OCI-LY3 (cell line): ENCODE results near the gene HIVEP2.
A peak's percentile ranks its signal among the peaks of the same experiment; 100 is the strongest.

Experiments used
- H2AFZ ChIP-seq: fragments of 200-600, 300-600 bp; shearing (Covaris generic); 2 replicates; pipeline ENCODE4 v1.6.0; 2014; ENCODE audit warnings: antibody characterized with exemption, low read depth, low read length
- H3K27ac ChIP-seq: fragments of 200-600, 300-600 bp; sonication (generic); 2 replicates; pipeline ENCODE4 v1.5.1; 2014; ENCODE audit warnings: mild to moderate bottlenecking, low read length, moderate library complexity, mixed read lengths
- H3K27me3 ChIP-seq: fragments of 200-600, 300-600 bp; sonication (generic); 2 replicates; pipeline ENCODE4 v1.6.1; 2014; ENCODE audit warnings: low read depth, low read length, mixed read lengths
- H3K36me3 ChIP-seq: fragments of 200-600, 300-600 bp; sonication (generic); replicated peaks from 2 replicates; pipeline ENCODE3; 2014; ENCODE audit warnings: low read depth, low read length, mixed read lengths
- H3K4me1 ChIP-seq: fragments of 300-600, 200-600 bp; sonication (generic); 2 replicates; pipeline ENCODE4 v1.6.1; 2014; ENCODE audit warnings: low read length, mixed read lengths
- H3K4me2 ChIP-seq: fragments of 200-600, 300-600 bp; sonication (generic); 2 replicates; pipeline ENCODE4 v1.6.1; 2014; ENCODE audit warnings: low read length, mixed read lengths
- H3K4me3 ChIP-seq: fragments of 300-600, 200-600 bp; sonication (generic); 2 replicates; pipeline ENCODE4 v1.5.1; 2014; ENCODE audit warnings: antibody characterized with exemption, mild to moderate bottlenecking, low read length, moderate library complexity
- H3K79me2 ChIP-seq: fragments of 300-600, 200-600 bp; shearing (Covaris generic); 2 replicates; pipeline ENCODE4 v1.6.1; 2014; ENCODE audit warnings: mild to moderate bottlenecking, low read length, mixed read lengths
- H3K9ac ChIP-seq: fragments of 300-600, 200-600 bp; shearing (Covaris generic); 2 replicates; pipeline ENCODE4 v1.6.0; 2014; ENCODE audit warnings: mild to moderate bottlenecking, low read length, moderate library complexity
- H3K9me3 ChIP-seq: fragments of 200-600, 300-600 bp; shearing (Covaris generic); 2 replicates; pipeline ENCODE4 v1.6.1; 2014; ENCODE audit warnings: low read length, mixed read lengths; ENCODE audit not compliant: insufficient read depth
- H4K20me1 ChIP-seq: fragments of 200-600, 300-600 bp; sonication (generic); 2 replicates; pipeline ENCODE4 v1.6.1; 2016; ENCODE audit warnings: low read length, mixed read lengths; ENCODE audit not compliant: insufficient read depth
- EZH2phosphoT487 ChIP-seq: fragments of 200-600 bp; shearing (Covaris generic); IDR thresholded peaks from 2 replicates; pipeline ENCODE4 v1.6.1; 2018; ENCODE audit warnings: antibody characterized with exemption, mixed run types, low read depth
- TF ChIP-seq, protein P1 (sequence below): fragments of 200-600, 300-600 bp; sonication (generic); IDR thresholded peaks from 2 replicates; pipeline ENCODE4 v1.5.1; 2014; ENCODE audit warnings: antibody characterized with exemption, low read length, low read depth

HIVEP2 gene

DNA sequence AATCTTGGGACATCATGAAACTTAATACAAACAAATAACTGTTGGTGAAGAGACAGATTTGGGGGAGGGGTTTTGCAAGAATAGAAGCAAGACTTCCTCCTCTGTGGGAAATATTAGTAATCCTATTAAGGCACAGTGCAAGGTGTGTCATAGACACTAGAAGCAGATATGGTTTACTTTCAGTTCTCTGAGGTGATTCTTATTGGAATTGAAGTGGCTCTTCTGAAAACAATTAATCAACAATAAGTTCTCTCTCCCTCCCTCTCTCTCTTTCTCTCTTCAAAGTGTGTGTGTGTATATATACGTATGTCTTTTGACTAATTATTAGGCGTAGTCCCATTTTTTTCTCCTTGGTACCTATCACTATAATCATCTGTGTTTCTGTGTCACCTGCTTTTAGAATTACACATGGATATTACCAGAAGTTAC is 99.8 kb downstream of the HIVEP2 start:
- Histone ChIP-seq H3K9ac (no peak overlapping the region), H3K4me3 (peak overlapping the region; percentile 34), H3K9me3 (no peaks in the 10 kb centered on the region), H2AFZ (no peak overlapping the region), H3K36me3 (no peaks in the 10 kb centered on the region), H3K4me2 (peak overlapping the region; percentile 66), H3K4me1 (peaks cover 54% of the 10 kb centered on the region), H3K79me2 (0 out of 2 replicates have a peak, but pooled peaks cover 6% of the 10 kb centered on the region), H3K27me3 (no peaks in the 10 kb centered on the region), H3K27ac (no peak overlapping the region), H4K20me1 (peaks cover 43% of the 10 kb centered on the region)
- TF ChIP-seq, protein P1, sequence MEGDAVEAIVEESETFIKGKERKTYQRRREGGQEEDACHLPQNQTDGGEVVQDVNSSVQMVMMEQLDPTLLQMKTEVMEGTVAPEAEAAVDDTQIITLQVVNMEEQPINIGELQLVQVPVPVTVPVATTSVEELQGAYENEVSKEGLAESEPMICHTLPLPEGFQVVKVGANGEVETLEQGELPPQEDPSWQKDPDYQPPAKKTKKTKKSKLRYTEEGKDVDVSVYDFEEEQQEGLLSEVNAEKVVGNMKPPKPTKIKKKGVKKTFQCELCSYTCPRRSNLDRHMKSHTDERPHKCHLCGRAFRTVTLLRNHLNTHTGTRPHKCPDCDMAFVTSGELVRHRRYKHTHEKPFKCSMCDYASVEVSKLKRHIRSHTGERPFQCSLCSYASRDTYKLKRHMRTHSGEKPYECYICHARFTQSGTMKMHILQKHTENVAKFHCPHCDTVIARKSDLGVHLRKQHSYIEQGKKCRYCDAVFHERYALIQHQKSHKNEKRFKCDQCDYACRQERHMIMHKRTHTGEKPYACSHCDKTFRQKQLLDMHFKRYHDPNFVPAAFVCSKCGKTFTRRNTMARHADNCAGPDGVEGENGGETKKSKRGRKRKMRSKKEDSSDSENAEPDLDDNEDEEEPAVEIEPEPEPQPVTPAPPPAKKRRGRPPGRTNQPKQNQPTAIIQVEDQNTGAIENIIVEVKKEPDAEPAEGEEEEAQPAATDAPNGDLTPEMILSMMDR, result no peak
- TF ChIP-seq EZH2phosphoT487, result no peak

DNA sequence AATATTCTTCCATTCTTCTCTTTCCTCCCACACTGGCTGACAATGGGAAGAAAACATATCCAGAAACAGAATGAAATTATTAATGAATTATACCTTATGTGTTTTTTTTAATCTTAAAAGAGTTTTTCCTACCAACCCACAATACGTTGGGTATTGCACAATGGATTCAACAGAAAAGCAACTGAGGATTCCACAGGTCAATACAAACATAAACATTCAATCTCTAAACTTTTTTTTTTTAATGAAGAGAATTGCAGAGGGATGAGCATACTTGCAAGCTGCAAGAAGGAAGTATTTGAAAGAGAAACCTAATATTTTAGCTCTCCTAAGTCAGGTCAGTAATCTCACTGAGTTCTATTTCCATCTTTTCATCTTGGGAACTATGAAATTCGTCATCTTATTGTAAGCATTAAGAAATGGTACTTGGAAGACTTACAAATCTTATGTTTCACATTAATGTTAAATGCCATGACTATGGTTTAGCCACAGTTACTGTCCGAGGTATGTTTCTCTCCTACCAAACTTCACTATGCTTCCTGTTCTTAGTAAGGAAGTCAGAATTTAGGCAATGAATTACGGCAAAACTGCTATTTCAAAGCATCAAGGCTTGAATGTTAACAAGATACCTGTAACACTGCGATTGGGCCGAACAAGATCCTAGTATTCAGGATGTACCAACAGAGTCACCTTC is 100.8 kb downstream of the HIVEP2 start:
- Histone ChIP-seq H3K27me3 (no peaks in the 10 kb centered on the region), H3K27ac (no peak overlapping the region), H3K9ac (no peak overlapping the region), H4K20me1 (peaks cover 43% of the 10 kb centered on the region), H3K4me2 (peak overlapping the region; percentile 66; the same call in 1 of the 2 replicates), H3K4me3 (no peak overlapping the region), H3K36me3 (no peaks in the 10 kb centered on the region), H2AFZ (no peak overlapping the region), H3K9me3 (no peaks in the 10 kb centered on the region), H3K79me2 (0 out of 2 replicates have a peak, but pooled peaks cover 6% of the 10 kb centered on the region), H3K4me1 (peaks cover 54% of the 10 kb centered on the region)
- TF ChIP-seq, protein P1, result no peak
- TF ChIP-seq EZH2phosphoT487, result no peak

DNA sequence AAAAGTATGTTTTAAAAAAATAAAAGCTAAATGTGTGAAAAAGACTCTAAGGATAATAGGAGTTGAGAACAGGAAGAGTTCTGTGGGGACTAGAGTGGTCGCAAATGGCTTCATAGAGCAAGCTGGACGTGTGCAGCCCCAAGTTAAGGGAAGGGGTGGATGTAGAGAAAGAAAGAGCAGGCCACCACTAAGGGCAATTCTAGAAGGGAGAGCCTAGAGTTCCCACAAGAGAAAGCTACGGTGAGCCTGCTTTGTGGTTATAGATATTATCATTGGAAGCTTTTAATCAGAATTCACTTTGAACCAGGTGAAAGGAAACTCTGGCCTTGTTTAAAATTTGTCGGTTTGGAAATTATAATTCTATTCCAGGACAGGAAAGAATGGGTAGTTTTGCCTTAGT is 101.6 kb downstream of the HIVEP2 start:
- H3K27me3 ChIP-seq, result no peaks in the 10 kb centered on the region
- peak overlapping the region; percentile 66 for H3K4me2 ChIP-seq
- H3K79me2 ChIP-seq, result 0 out of 2 replicates have a peak, but pooled peaks cover 6% of the 10 kb centered on the region
- H3K4me3 ChIP-seq, result peak overlapping the region; percentile 40
- H3K4me1 ChIP-seq, result peaks cover 46% of the 10 kb centered on the region
- peaks cover 35% of the 10 kb centered on the region for H4K20me1 ChIP-seq
- H3K27ac ChIP-seq, result no peak overlapping the region
- H3K9ac ChIP-seq, result no peak overlapping the region
- H3K36me3 ChIP-seq, result no peaks in the 10 kb centered on the region
- H2AFZ ChIP-seq, result no peak overlapping the region
- no peaks in the 10 kb centered on the region for H3K9me3 ChIP-seq
- TF ChIP-seq EZH2phosphoT487, result no peak
- TF ChIP-seq, protein P1, result no peak

DNA sequence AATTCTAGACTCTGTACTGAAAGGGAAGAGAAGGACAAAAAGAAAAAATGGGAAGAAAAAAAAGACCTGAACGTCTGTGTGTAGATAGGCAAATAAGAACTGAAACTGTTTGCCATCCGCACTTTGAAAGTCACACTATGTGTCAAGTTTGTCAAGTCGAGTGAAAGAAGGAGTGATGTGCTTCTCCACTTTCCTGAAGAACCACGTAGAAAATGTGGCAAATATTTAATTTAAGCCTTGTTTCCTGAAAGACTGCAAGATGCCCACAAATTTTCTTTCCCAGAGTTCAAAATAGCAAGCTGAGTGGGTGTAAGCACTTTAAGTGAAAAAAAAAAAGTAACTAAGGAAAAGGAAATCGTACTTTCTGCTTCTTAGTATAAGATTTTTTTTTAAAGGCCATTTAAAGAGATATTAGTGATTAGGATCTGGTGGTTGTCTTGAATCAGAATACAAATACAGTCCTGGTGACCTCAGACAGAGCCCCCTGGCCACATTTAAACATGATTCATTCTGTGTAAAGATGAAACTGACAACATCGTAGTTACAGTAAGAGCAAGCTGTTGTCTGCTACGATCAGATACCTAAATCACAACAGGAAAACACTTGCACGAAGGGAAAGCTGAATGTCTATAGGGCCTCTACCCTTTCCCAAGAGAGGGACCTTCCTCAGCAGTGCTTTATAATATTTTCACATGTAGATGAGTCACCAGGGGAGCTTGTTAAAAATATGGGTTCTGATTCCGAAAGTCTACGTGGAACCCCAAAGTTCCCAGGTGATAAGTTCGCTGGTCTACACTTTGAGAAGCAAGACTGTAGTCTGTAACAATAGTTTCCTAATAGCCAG is 102.3 kb downstream of the HIVEP2 start:
- Histone ChIP-seq H3K9ac (peak overlapping the region; percentile 21), H3K9me3 (no peaks in the 10 kb centered on the region), H3K27ac (no peak overlapping the region), H3K27me3 (no peaks in the 10 kb centered on the region), H3K79me2 (0 out of 2 replicates have a peak, but pooled peaks cover 6% of the 10 kb centered on the region), H4K20me1 (peaks cover 28% of the 10 kb centered on the region), H3K36me3 (no peaks in the 10 kb centered on the region), H3K4me2 (peak overlapping the region; percentile 66), H3K4me3 (peak overlapping the region; percentile 40), H2AFZ (no peak overlapping the region), H3K4me1 (peaks cover 40% of the 10 kb centered on the region)
- TF ChIP-seq EZH2phosphoT487, result no peak
- TF ChIP-seq, protein P1, result no peak
